Measurements from ENCODE around the gene GTSE1. TPM values are rescaled to one million over a fixed set of nuclear protein-coding genes. Genes with fewer than 3 reads are reported as not detected.

Gene GTSE1
- total RNA-seq, 1 experiment from 2014 or later = 42.6 TPM

DNA sequence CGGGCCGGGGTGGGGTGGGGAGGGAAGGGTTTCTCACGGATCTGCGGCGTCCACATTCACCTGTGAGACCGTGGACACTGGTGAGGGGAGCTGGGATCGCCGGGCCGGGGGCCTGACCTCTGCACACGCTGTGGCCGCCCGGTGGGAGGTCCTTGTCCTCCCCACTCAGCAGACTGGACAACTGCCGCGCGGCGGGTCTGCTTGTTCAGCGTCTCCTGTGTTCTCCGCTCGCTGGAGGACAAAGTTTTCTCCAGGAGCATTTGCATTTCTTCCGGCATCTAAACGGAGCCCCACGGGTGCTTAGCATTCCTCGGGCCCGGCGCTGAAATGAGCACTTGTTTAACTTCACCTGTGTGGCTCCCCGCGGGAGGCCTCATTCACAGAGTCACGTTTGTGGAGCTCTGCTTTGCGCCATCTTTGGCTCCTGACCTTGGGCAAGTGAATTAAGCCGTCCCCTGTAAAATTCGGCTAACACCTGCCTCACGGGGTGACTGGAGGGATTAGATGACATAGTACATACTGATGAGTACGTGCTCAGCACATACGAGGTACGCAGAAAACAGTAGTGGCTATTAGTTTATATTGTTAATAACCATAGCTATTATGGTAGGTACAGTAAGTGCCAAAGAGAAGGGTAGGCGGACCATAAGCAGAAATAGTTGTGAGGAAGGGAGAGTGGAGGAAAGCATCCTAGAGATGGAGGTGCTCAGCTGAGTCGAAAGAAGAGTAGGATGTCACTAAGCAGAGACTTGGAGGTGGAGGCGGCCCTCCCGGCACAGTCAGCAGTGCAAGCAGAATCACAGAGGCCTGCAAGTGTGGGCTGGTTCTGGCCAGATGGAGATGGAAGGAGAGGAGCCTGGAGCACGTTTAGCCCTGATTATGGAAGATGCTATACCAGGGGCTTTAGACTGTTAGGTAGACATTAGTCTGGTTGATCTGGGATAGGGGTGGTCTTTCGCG, 39.7 kb downstream of the GTSE1 start:
- H3K23me2 ChIP-seq (ENCODE audit: insufficient read length, low read depth, low read length, poor library complexity, severe bottlenecking) = peaks cover 11% of the 10 kb centered on the region
- no peak overlapping the region for H3K23ac ChIP-seq (ENCODE audit: insufficient read length, low read depth, low read length)
- no peak overlapping the region for H2AK5ac ChIP-seq (ENCODE audit: insufficient read length, low read length)
- peaks cover 5% of the 10 kb centered on the region for H3K79me1 ChIP-seq (ENCODE audit: insufficient read depth, low read depth, low read length, poor library complexity, severe bottlenecking)
- H3K9me3 ChIP-seq (ENCODE audit: control insufficient read depth, low read depth, low read length) = no peaks in the 10 kb centered on the region
- H3K4me2 ChIP-seq (ENCODE audit: insufficient read depth, insufficient read length, low read length) = peak overlapping the region; percentile 82
- H2BK120ac ChIP-seq (ENCODE audit: low read depth, low read length, poor library complexity, severe bottlenecking) = no peak overlapping the region
- H4K5ac ChIP-seq (ENCODE audit: insufficient read length, low read depth, low read length) = no peak overlapping the region
- Mint-ChIP-seq H3K9me3 (no peaks in the 10 kb centered on the region; a peak in 2 of 5 replicates), H3K4me1 (peaks cover 15 to 23% of the 10 kb centered on the region in 2 experiments), H3K4me3 (peak overlapping the region; percentile 96 to 98), H3K36me3 (ENCODE audit: insufficient read depth in 1 of 3, low read depth in 3 of 3) (peaks cover 33 to 67% (median 39%) of the 10 kb centered on the region in 3 experiments), H3K27me3 (ENCODE audit: low read depth) (no peaks in the 10 kb centered on the region), H3K27ac (peak overlapping the region; percentile 84 to 98 (median 96))
- no peak overlapping the region for H2AFZ ChIP-seq (ENCODE audit: low read length)
- no peak overlapping the region for H3K56ac ChIP-seq (ENCODE audit: insufficient read length, low read depth, low read length)
- H4K20me1 ChIP-seq (ENCODE audit: control insufficient read depth, insufficient read depth, insufficient read length) = no peaks in the 10 kb centered on the region
- TF ChIP-seq CTCF (conservative IDR thresholded peaks at IDR 0.05) = no peak
- no peak overlapping the region for H2BK12ac ChIP-seq (ENCODE audit: insufficient read length, low read depth, low read length)
- H3T11ph ChIP-seq (ENCODE audit: low read length) = no peak overlapping the region
- no peaks in the 10 kb centered on the region; the same call in 1 of the 2 replicates for H3K4me1 ChIP-seq (ENCODE audit: insufficient read depth, low read length)
- no peak overlapping the region for H3K18ac ChIP-seq (ENCODE audit: insufficient read length, low read depth, low read length)
- DNase-seq = no peak
- H2BK5ac ChIP-seq (ENCODE audit: insufficient read length, low read length) = no peak overlapping the region
- H3K27me3 ChIP-seq (ENCODE audit: insufficient read depth, low read length) = no peaks in the 10 kb centered on the region
- no peak overlapping the region for H2BK15ac ChIP-seq (ENCODE audit: low read depth, low read length)
- no peak overlapping the region for H3K14ac ChIP-seq (ENCODE audit: insufficient read depth, low read length)
- H3K79me2 ChIP-seq (ENCODE audit: insufficient read depth, low read length) = peaks cover 3% of the 10 kb centered on the region; the same call in 1 of the 2 replicates
- H2BK20ac ChIP-seq (ENCODE audit: low read depth, low read length, poor library complexity, severe bottlenecking) = no peak overlapping the region
- H3K9ac ChIP-seq (ENCODE audit: extremely low read depth, insufficient read length, low read length) = peak overlapping the region; percentile 33
- H3K27ac ChIP-seq (ENCODE audit: insufficient read length, low read depth, low read length) = no peak overlapping the region
- H3K4ac ChIP-seq (ENCODE audit: low read depth, low read length) = no peak overlapping the region
- H4K91ac ChIP-seq (ENCODE audit: insufficient read length, low read depth, low read length) = no peak overlapping the region
- WGBS (ENCODE audit: extremely low coverage, insufficient read length, low lambda C conversion rate) = no CpG with 5 or more reads among the region's 42 CpGs
- H4K8ac ChIP-seq (replicated peaks; ENCODE audit: insufficient read length, low read depth, low read length) = no peak overlapping the region

All from H9 (cell line).